ENCODE results near the gene CTSF.

- TF ChIP-seq GATA2 (IDR thresholded peaks at IDR 0.05; ENCODE audit: low read depth, low read length) (no peak), GATA3 (IDR thresholded peaks at IDR 0.05; ENCODE audit: low read depth, low read length) (no peak)
Observed at GRCh38 chr11:66598993-66599392, 30.6 kb upstream of the CTSF start.
